ENCODE measurements around the gene TLE7.
A peak's percentile ranks its signal among the peaks of the same experiment; 100 is the strongest.

TLE7 gene

DNA sequence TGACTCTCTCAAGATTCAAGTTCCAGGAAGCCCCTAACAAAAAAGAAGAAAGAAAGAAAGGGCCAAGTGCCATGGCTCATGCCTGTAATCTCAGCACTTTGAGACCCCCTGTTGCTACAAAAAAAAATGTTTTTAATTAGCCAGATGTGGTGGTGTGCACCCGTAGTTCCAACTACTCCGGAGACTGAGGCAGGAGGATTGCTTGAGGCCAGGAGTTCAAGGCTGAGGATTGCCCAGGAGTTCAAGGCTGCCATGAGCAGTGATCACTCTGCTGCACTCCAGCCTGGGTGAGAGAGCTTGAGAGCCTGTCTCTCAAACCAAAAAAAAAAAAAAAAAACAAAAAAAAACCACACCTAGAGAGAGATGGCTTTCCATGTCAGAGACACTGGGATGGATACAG, 18.8 kb downstream of the TLE7 start:
- no peak overlapping the region for H3K4me3 ChIP-seq (ENCODE audit: low read depth, low read length)
- no peak for DNase-seq (ENCODE audit: low read depth)

- DNase-seq (ENCODE audit: low read depth), result no peak
- no peak overlapping the region for H3K4me3 ChIP-seq (ENCODE audit: low read depth, low read length)
Observed at GRCh38 chr16:71421911-71422310, 19.9 kb downstream of the TLE7 start.

- no peak overlapping the region for H3K4me3 ChIP-seq (ENCODE audit: low read depth, low read length)
Observed at GRCh38 chr16:71414038-71414437, 27.8 kb downstream of the TLE7 start.

GRCh38 chr16:71413341-71413740, 28.5 kb downstream of the TLE7 start:
- H3K4me3 ChIP-seq (ENCODE audit: low read depth, low read length), result no peak overlapping the region
- no peak for DNase-seq (ENCODE audit: low read depth)

More at GRCh38 chr16:71414038-71414437, 27.8 kb downstream of the TLE7 start:
- DNase-seq (ENCODE audit: low read depth), result no peak

GRCh38 chr16:71412270-71413160, 29.3 kb downstream of the TLE7 start:
- H3K4me3 ChIP-seq (ENCODE audit: low read depth, low read length), result no peak overlapping the region
- peak; percentile 14 for DNase-seq (ENCODE audit: low read depth)

- DNase-seq (ENCODE audit: low read depth), result no peak
Observed at GRCh38 chr16:71410146-71410545, 31.7 kb downstream of the TLE7 start.

GRCh38 chr16:71409011-71409775, 32.7 kb downstream of the TLE7 start:
- DNase-seq (ENCODE audit: low read depth), result no peak
- H3K4me3 ChIP-seq (ENCODE audit: low read depth, low read length), result no peak overlapping the region

More at GRCh38 chr16:71410146-71410545, 31.7 kb downstream of the TLE7 start:
- H3K4me3 ChIP-seq (ENCODE audit: low read depth, low read length), result no peak overlapping the region

- H3K4me3 ChIP-seq (ENCODE audit: low read depth, low read length), result no peak overlapping the region
- DNase-seq (ENCODE audit: low read depth), result no peak
Observed at GRCh38 chr16:71408536-71408935, 33.3 kb downstream of the TLE7 start.

GRCh38 chr16:71407731-71408130, 34.1 kb downstream of the TLE7 start:
- H3K4me3 ChIP-seq (ENCODE audit: low read depth, low read length), result no peak overlapping the region
- no peak for DNase-seq (ENCODE audit: low read depth)

DNA sequence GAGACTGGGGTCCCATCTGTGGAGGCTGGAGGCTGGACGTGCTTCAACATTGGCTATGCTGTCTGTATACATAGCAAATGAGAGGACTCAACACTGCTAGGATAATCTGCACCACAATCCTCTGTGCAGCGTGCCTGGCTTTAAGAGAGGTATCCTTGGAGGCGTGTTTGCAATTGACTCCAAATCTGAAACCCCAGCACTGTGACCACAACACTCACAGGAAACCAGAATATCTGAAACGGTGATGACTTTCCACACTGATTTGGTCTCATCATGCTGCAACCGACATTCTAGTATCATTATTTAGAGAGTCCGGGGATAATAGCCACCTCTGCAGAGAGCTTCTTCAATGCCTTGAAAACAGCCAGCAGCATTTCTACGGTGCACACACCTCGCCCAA, 35.1 kb downstream of the TLE7 start:
- H3K4me3 ChIP-seq (ENCODE audit: low read depth, low read length), result no peak overlapping the region
- DNase-seq (ENCODE audit: low read depth), result no peak

DNA sequence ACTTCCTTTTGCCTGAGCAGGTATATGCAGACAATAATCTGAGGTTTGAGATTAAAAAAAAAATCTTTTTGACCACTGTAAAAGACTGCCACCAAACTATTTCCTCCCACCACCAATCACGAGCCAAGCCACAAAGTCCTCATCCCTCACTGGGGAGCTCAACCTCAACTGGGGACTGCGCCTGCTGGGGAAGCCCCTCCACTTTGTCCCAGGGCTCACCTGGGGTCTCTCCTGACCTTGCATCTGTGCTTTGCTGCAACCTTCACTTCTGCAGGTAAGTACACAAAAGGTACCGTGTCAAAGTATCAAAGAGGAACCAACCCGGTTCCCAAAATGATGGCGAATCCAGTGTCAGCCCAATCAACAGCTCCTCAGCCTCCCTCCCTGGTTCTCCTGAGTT, 35.5 kb downstream of the TLE7 start:
- DNase-seq (ENCODE audit: low read depth), result no peak
- no peak overlapping the region for H3K4me3 ChIP-seq (ENCODE audit: low read depth, low read length)

DNA sequence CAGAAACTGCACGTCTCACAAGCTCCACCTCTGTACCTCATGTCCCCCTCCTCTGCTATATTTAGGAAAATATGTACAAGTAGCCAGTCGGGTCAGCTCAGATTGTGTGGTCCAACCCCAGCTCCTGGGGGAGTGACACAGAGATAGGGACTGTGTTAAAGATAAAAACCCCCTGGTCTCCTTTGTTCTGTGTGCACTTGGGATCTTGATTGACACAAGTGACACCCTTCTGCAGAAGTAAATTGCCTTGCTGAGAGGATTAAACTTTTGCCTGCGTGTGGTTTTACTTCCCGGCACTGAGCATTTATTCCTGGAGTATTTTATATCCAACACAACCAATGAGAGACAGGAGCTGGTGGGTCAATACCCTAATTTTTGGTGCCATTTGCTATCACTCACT, 37.5 kb downstream of the TLE7 start:
- H3K4me3 ChIP-seq (ENCODE audit: low read depth, low read length), result no peak overlapping the region
- no peak for DNase-seq (ENCODE audit: low read depth)

- H3K4me3 ChIP-seq (ENCODE audit: low read depth, low read length), result no peak overlapping the region
- DNase-seq (ENCODE audit: low read depth), result no peak
Observed at GRCh38 chr16:71402674-71403073, 39.2 kb downstream of the TLE7 start.

- no peak overlapping the region for H3K4me3 ChIP-seq (ENCODE audit: low read depth, low read length)
- no peak for DNase-seq (ENCODE audit: low read depth)
Observed at GRCh38 chr16:71402007-71402406, 39.8 kb downstream of the TLE7 start.

DNA sequence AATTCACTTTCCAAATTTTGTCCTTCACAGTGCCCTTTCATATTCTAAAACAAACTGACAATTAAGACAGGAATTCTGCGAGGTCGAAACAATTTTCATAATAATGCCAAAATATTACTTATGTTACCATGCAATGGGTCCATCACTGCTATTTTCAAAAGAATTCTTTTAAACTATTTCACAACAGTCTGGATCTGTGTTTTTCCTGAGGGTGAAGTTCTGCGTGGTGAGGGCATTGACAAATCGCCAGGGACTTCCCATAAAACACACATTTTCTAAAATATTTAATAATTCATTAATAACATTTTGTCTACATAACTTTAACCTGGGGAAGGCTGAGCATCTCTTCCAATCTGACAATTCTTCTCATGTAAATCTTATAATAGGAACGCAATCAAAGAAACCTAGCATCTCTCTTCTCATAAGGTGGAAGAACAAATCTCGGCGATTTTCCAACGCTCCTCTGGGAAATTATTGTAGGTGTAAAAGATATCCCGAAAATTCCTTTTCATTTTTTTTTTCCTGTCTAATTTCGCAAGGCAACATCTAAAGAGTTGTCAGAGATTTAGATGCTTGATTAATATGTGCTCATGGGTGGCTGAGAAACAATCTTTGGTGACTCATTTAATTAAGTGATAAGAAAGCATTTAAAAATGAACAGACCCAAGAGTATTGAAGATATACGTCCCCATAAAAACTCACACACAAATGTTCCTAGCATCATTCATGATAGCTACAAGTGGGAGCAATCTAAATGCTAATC, 41.9 kb downstream of the TLE7 start:
- H3K4me3 ChIP-seq (ENCODE audit: low read depth, low read length), result no peak overlapping the region
- no peak for DNase-seq (ENCODE audit: low read depth)

DNA sequence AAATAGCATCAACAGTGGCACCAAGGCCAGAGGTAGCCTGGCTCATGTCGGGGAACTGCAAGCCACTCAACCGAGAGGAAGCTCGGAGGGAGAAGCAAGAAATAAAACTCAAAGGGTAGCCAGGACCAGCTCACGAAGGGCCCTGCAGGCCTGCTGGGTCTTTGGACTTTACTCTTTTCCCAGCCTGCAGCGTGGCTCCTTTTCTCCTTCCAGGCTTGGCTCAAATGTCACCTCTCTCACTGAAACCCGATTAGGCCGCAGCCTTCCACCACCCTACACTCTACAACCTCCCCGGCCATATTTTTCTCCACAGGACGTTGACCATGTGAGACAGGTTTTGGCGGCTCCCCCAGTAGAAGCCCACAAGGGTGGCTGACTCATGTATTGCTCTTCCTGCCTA, 45.3 kb downstream of the TLE7 start:
- DNase-seq (ENCODE audit: low read depth), result no peak
- H3K4me3 ChIP-seq (ENCODE audit: low read depth, low read length), result no peak overlapping the region

DNA sequence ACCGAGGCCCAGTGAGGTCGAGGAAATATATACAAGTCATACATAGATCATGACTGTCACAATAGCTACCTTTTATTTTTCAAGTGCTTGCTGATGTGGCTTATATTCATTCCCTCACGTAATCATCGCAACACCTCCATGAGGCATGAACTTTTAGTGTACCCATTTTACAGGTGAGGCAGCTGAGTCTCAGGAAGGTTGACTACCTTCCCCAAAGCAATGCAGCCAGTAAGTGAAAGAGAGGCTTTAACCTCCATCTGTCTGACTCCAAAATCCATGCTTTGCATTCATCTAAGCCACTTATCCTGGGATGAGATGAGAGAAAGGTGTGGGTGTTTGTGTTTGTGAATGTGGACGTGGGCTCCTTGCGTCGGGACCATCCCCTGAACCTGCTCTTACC, 52.5 kb downstream of the TLE7 start:
- no peak for DNase-seq (ENCODE audit: low read depth)
- H3K4me3 ChIP-seq (ENCODE audit: low read depth, low read length), result no peak overlapping the region

GRCh38 chr16:71387045-71387871, 54.6 kb downstream of the TLE7 start:
- no peak overlapping the region for H3K4me3 ChIP-seq (ENCODE audit: low read depth, low read length)
- DNase-seq (ENCODE audit: low read depth), result no peak

DNA sequence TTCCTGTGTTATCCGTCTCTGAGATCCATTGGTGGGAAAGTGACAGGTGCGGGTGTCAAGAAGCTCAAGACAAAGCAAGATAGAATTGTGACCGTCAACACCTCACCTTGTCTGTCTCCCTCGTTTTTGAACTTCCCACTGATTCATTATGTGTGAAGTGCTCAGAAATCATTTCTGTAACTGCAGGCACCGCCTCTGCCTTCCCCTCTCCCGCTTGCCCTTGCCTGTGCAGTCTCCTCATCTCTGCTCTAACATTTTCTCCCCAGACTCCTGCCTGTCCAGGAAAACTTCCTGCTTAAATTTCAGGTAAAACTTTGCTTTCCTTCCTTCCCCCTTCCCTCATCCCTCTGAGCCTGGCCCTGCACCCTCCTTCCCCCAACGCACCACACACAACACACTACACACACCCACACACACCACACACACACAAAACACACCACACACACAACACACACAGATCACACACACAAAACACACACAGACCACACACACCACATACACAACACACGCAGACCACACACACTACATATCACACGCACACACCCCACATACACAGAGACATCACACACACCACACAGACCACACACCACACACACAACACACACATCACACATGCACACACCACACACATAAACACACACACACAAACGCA, 57.7 kb downstream of the TLE7 start:
- DNase-seq (ENCODE audit: low read depth), result no peak
- H3K4me3 ChIP-seq (ENCODE audit: low read depth, low read length), result no peak overlapping the region
